Heart right ventricle (tissue), 16 donors: Measurements from ENCODE around the gene PPT2. TPM values are rescaled to one million over a fixed set of nuclear protein-coding genes. Genes with fewer than 3 reads are reported as not detected.

Experiments used
- ATAC-seq, 8 donors: fragments of 200-7000 bp; cut with Tn5 transposase; one replicate each; pipeline ENCODE4 v1.9.1; 2020; ENCODE audit warnings: mild to moderate bottlenecking in 8 of 8, moderate library complexity in 8 of 8, moderate number of reproducible peaks in 1 of 8
- DNase-seq, 2 donors: peaks; one replicate each; pipeline ENCODE4 v3.0.0-alpha.2; 2020
- H3K27ac ChIP-seq, 10 donors: fragments of 200-600 bp; sonication (generic) in 2 of 10; one replicate each; pipeline versions ENCODE4 v1.5.0 to v1.8.0; 2020 to 2022; ENCODE audit warnings: mild to moderate bottlenecking in 3 of 10
- H3K27me3 ChIP-seq, 7 donors: fragments of 200-600 bp; one replicate each; pipeline ENCODE4 v1.8.0; 2021 to 2022; ENCODE audit warnings: mild to moderate bottlenecking in 2 of 7
- H3K36me3 ChIP-seq, 9 donors: fragments of 200-600 bp; sonication (generic) in 1 of 9; one replicate each; pipeline versions ENCODE4 v1.5.0 to v1.8.0; 2020 to 2022; ENCODE audit warnings: mild to moderate bottlenecking in 2 of 9
- H3K4me1 ChIP-seq, 9 donors: fragments of 200-600 bp; sonication (generic) in 1 of 9; one replicate each; pipeline versions ENCODE4 v1.5.0 to v1.8.0; 2020 to 2022; ENCODE audit warnings: mild to moderate bottlenecking in 4 of 9
- H3K4me3 ChIP-seq, 10 donors: fragments of 200-600 bp; sonication (generic) in 2 of 10; one replicate each; pipeline versions ENCODE4 v1.5.0 to v1.8.0; 2020 to 2022; ENCODE audit warnings: mild to moderate bottlenecking in 7 of 10, moderate library complexity in 2 of 10
- H3K9me3 ChIP-seq, 11 donors: fragments of 200-600 bp in 10 of 11; sonication (generic) in 2 of 11; one replicate each; pipeline versions ENCODE4 v1.5.0 to v1.8.0; 2013 to 2022; ENCODE audit warnings: mild to moderate bottlenecking in 2 of 11, control low read depth in 1 of 11, moderate library complexity in 1 of 11
- WGBS, 2 donors: extraction: QIAGEN DNeasy Blood & Tissue Kit; methylation state at CpG; one replicate each; pipeline ENCODE4 v1.1.7; 2013; ENCODE audit warnings: inconsistent platforms in 1 of 2; 5-methylcytosine and 5-hydroxymethylcytosine counted together
- intact Hi-C, 10 donors: fragments of 100-400 bp; cut with DNase I; formaldehyde crosslinking; loops; one replicate each; pipeline versions ENCODE4 v1.11.1 to v1.14.2; 2022
- polyA plus RNA-seq, 2 donors: library from polyadenylated mRNA; stranded (reverse); fragments of 200-250 nt; gene quantifications; one replicate each; pipeline ENCODE4 v1.2.3, GENCODE V29; 2013
- total RNA-seq, 10 donors: library from RNA; stranded (reverse); fragmentation: NEBNext Ultra II Directional in 3 of 10; extraction: Animal tissue kit (Norgen Biotek cat#: 25700) in 3 of 10; gene quantifications; one replicate each; pipeline versions ENCODE4 v1.2.1 to v1.2.4, GENCODE V29; 2021 to 2023
- TF ChIP-seq, protein P1 (sequence below), 9 donors: fragments of 200-600 bp; sonication (generic) in 2 of 9; IDR thresholded peaks; one replicate each; pipeline versions ENCODE4 v1.5.0 to v1.8.0; 2021 to 2022; ENCODE audit warnings: antibody characterized with exemption in 9 of 9, mild to moderate bottlenecking in 5 of 9, moderate library complexity in 1 of 9
- donor health status: Arrhythmogenic right ventricular cardiomyopathy.
- donor health status: ischemic (EF 13 %, LVEDD 7.1; RV severe dilation, severe dysfunction).
- donor health status: healthy with polysubstance abuse.
- donor health status: DM: no; HTN: yes; CAD: no.
- donor health status: DM: no; HTN: no; CAD: no.
- donor health status: ischemic (EF 25% LVEDD 6.9; RV normal size, moderate dysfunction).
- donor health status: ischemic (EF 25% LVEDD 5.7; RV mildly dilated, moderate dysfunction).
- donor health status: healthy.
- donor health status: DM: yes; HTN: yes; CAD: no.
- donor health status: Ischemic cardiomyopathy.
- donor health status: ischemic (EF 35%, LVEDD 5.7; RV mildly dilated, moderate dysfunction).
- donor health status: nonischemic (EF 11% LVEDD 7.7; RV severe dilation, severe dysfunction).
- donor health status: DM: yes; HTN: yes; CAD: no.
- donor health status: PGD.
- donor health status: ischemic (EF 29% LVEDD 5.4; RV normal size, mild dysfunction).
- donor health status: nonischemic (EF 23%, LVEDD 6.1; RV moderate dilation, normal function).

The PPT2 gene
- total and polyA plus RNA-seq, 12 donors, result 16.8 to 31.8 (median 22.2) TPM

DNA sequence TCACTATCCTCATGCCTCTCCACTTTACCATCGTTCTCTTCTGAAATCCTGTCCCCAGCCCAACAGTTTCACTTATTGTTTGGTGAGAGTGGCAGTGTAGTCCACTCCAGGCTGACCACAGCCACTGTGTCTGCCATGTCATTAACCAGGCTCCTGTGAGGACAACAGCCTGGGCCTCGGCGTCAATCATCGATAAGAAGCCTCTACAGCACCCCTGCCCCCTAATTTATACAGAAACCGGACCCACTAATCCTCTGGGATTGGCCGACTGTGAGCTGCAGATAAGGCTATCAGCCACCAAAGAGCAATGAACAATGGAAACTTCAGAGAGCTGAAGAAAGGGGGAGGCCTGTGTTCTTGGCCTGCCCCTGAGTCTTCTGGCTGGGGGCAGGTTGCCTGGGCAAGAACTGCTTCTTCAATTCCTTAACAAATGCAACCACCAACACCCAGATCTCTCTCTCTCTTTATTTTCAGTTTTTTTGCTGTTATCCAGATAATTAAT is 13.9 kb downstream of the PPT2 start:
- ATAC-seq (no peak), DNase-seq (no peak)
- Histone ChIP-seq H3K27ac (peak overlapping the region in 5 of 10 donors; percentile 7 to 64 (median 23)), H3K9me3 (no peaks in the 10 kb centered on the region), H3K36me3 (peaks cover 0 to 80% (median 23%) of the 10 kb centered on the region in 9 donors), H3K4me3 (no peak overlapping the region), H3K27me3 (no peaks in the 10 kb centered on the region), H3K4me1 (peaks cover 0 to 9% (median 0%) of the 10 kb centered on the region in 9 donors)
- intact Hi-C loops, result no loop called here
- TF ChIP-seq, protein P1, sequence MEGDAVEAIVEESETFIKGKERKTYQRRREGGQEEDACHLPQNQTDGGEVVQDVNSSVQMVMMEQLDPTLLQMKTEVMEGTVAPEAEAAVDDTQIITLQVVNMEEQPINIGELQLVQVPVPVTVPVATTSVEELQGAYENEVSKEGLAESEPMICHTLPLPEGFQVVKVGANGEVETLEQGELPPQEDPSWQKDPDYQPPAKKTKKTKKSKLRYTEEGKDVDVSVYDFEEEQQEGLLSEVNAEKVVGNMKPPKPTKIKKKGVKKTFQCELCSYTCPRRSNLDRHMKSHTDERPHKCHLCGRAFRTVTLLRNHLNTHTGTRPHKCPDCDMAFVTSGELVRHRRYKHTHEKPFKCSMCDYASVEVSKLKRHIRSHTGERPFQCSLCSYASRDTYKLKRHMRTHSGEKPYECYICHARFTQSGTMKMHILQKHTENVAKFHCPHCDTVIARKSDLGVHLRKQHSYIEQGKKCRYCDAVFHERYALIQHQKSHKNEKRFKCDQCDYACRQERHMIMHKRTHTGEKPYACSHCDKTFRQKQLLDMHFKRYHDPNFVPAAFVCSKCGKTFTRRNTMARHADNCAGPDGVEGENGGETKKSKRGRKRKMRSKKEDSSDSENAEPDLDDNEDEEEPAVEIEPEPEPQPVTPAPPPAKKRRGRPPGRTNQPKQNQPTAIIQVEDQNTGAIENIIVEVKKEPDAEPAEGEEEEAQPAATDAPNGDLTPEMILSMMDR (IDR thresholded peaks at IDR 0.05), result no peak
- WGBS, 2 donors, result 36 to 48% methylated on average over 6 of the region's 6 CpGs

DNA sequence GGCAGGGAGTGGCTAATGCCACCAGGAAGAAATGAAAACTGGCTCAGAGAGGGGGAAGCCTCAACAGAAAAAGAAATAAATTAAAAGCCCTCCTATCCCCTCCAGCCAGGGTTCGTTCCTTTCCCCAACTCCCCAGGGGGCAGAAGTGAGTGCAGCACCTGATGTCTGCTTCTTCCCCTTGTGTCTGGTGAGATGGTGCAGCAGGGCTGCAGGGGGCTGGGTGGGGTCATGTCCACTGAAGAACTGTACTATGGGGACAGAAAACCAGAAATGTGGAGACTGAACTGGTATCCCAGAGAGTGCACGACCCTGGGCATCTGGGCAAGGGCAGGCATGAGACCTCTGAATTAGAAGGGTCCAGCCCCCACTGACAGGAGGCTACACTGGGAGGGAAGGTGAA is 14.4 kb downstream of the PPT2 start:
- ATAC-seq (no peak), DNase-seq (no peak)
- intact Hi-C loops, result no loop called here
- Histone ChIP-seq H3K4me1 (peaks cover 0 to 7% (median 0%) of the 10 kb centered on the region in 9 donors), H3K27ac (peak overlapping the region in 5 of 10 donors; percentile 13 to 64 (median 23)), H3K27me3 (no peaks in the 10 kb centered on the region), H3K9me3 (no peaks in the 10 kb centered on the region), H3K4me3 (no peak overlapping the region), H3K36me3 (peaks cover 0 to 75% (median 17%) of the 10 kb centered on the region in 9 donors)
- TF ChIP-seq, protein P1 (IDR thresholded peaks at IDR 0.05), result no peak
- 74 to 75% methylated on average over 2 of the region's 2 CpGs for WGBS, 2 donors

DNA sequence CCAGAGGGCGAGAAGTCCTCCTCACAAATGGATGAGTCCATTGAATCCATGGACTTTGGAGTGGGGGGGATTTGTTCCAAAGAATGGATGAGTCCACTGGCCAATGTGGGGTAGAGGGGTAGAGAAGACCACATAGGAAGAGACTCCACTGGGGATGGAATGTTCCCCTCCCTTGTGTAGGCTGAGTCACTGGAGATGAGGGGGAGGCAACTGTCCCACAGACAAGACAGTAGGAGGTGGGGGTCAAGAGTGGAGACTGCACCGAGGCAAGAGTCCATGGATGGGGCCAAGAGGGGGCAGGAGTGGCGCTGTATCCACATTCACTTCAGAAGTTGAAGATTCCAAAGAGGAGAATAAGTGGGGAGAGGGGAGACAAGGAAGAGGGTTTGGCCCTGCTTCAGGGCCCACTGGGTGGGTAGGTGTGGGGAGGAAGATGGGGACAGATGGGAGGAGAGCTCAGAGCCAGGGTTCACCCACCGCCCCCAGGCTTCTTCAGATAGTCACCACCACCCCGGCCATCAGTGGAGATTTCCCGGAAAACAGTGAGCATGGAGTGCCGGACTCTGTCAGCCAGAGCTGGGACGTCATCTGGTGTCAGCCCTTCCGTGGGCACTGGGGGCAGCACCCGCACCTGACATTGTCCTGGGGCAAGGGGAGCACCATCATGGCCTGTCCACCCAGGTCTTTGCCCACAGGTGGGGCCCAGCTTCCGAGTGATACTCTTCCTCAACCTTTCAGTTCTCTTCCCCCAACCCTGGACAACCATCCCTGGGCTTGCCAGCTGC is 15.1 kb downstream of the PPT2 start:
- H3K36me3 ChIP-seq, result peaks cover 0 to 68% (median 17%) of the 10 kb centered on the region in 9 donors
- H3K27me3 ChIP-seq, result no peaks in the 10 kb centered on the region
- H3K9me3 ChIP-seq, result no peaks in the 10 kb centered on the region
- 74 to 75% methylated on average over 11 of the region's 11 CpGs for WGBS, 2 donors
- peak overlapping the region in 3 of 10 donors; percentile 19 to 64 (median 40) for H3K27ac ChIP-seq
- intact Hi-C loops, result no loop called here
- DNase-seq (no peak), ATAC-seq (peak in 2 of 8 donors; percentile 8 to 15)
- TF ChIP-seq, protein P1 (IDR thresholded peaks at IDR 0.05), result no peak
- no peak overlapping the region for H3K4me3 ChIP-seq
- H3K4me1 ChIP-seq, result peaks cover 0 to 12% (median 0%) of the 10 kb centered on the region in 9 donors

- Histone ChIP-seq H3K27ac (peak overlapping the region in 1 of 10 donors; percentile 31), H3K4me3 (no peak overlapping the region), H3K9me3 (no peaks in the 10 kb centered on the region), H3K27me3 (no peaks in the 10 kb centered on the region), H3K36me3 (peaks cover 0 to 60% (median 17%) of the 10 kb centered on the region in 9 donors), H3K4me1 (peaks cover 0 to 25% (median 10%) of the 10 kb centered on the region in 9 donors)
- 91% methylated on average over 11 of the region's 11 CpGs for WGBS, 2 donors
- intact Hi-C loops, result loop anchor here in 4 of 10 donors (10.0 kb wide), 2 partner anchors 45 to 1035 kb away; partner anchors contain the start of genes ATF6B (in 3 of the 4), HSD17B8 (in 1 of the 4), RING1 (in 1 of the 4) and RXRB (in 1 of the 4)
- no peak for ATAC-seq
- DNase-seq, result no peak
- TF ChIP-seq, protein P1 (IDR thresholded peaks at IDR 0.05), result no peak
Observed at GRCh38 chr6:32170294-32170693, 16.4 kb downstream of the PPT2 start.
